HepG2 (cell line): ENCODE results near the gene RNASE8. TPM values are rescaled to one million over a fixed set of nuclear protein-coding genes. Genes with fewer than 3 reads are reported as not detected.

Experiments used
- AHDC1 ChIP-seq: sonication (generic); formaldehyde crosslinking; IDR thresholded peaks from 2 replicates; pipeline ENCODE4 v1.5.1; 2020; ENCODE audit warnings: mild to moderate bottlenecking, missing genetic modification reagents, borderline replicate concordance
- ATF4 ChIP-seq, 2 experiments: fragments of 450-650 bp in 1 of 2; sonication (generic) in 1 of 2; formaldehyde crosslinking; IDR thresholded peaks; 2 replicates each; pipeline versions ENCODE4 v1.5.0 to v1.8.0; 2020 to 2022; ENCODE audit warnings: mild to moderate bottlenecking in 1 of 2, missing genetic modification reagents in 1 of 2
- ETV5 ChIP-seq: IDR thresholded peaks from 2 replicates; pipeline ENCODE4 v1.6.1; 2018; ENCODE audit warnings: missing biosample characterization, missing genetic modification reagents, inconsistent platforms, borderline replicate concordance
- HOXA7 ChIP-seq: sonication (generic); formaldehyde crosslinking; IDR thresholded peaks from 2 replicates; pipeline ENCODE4 v1.8.1; 2022; ENCODE audit warnings: mild to moderate bottlenecking, missing genetic modification reagents, moderate library complexity
- IRX3 ChIP-seq: sonication (generic); formaldehyde crosslinking; IDR thresholded peaks from 2 replicates; pipeline ENCODE4 v1.8.1; 2023; ENCODE audit warnings: mild to moderate bottlenecking, low read depth, missing genetic modification reagents, borderline replicate concordance
- MED1 ChIP-seq: sonication (generic); formaldehyde crosslinking; IDR thresholded peaks from 2 replicates; pipeline ENCODE4 v1.4.0; 2020; ENCODE audit warnings: missing genetic modification reagents
- MEIS1 ChIP-seq: sonication (generic); formaldehyde crosslinking; IDR thresholded peaks from 2 replicates; pipeline ENCODE4 v1.9.0; 2021; ENCODE audit warnings: mild to moderate bottlenecking, missing genetic modification reagents, moderate library complexity, borderline replicate concordance
- MNT ChIP-seq: fragments of 450-650 bp; IDR thresholded peaks from 2 replicates; pipeline ENCODE4 v1.6.1; 2016
- PHF20 ChIP-seq: sonication (generic); formaldehyde crosslinking; IDR thresholded peaks from 2 replicates; pipeline ENCODE4 v1.5.0; 2020; ENCODE audit warnings: mild to moderate bottlenecking, missing genetic modification reagents
- ZBTB38 ChIP-seq: sonication (generic); formaldehyde crosslinking; IDR thresholded peaks from 2 replicates; pipeline ENCODE4 v1.5.1; 2020; ENCODE audit warnings: mild to moderate bottlenecking, missing genetic modification reagents
- ZBTB7A ChIP-seq: sonication (generic); formaldehyde crosslinking; IDR thresholded peaks from 2 replicates; pipeline ENCODE4 v1.8.0; 2022; ENCODE audit warnings: mild to moderate bottlenecking, missing genetic modification reagents
- ZMYM3 ChIP-seq: sonication (generic); formaldehyde crosslinking; IDR thresholded peaks from 2 replicates; pipeline ENCODE4 v1.5.1; 2020; ENCODE audit warnings: mild to moderate bottlenecking, missing genetic modification reagents
- ZNF326 ChIP-seq: sonication (generic); formaldehyde crosslinking; IDR thresholded peaks from 2 replicates; pipeline ENCODE4 v1.4.0; 2020; ENCODE audit warnings: missing genetic modification reagents, borderline replicate concordance
- ZNF552 ChIP-seq: sonication (generic); formaldehyde crosslinking; IDR thresholded peaks from 2 replicates; pipeline ENCODE4 v1.9.0; 2022; ENCODE audit warnings: missing genetic modification reagents, mild to moderate bottlenecking, borderline replicate concordance
- ZNF770 ChIP-seq: sonication (generic); formaldehyde crosslinking; IDR thresholded peaks from 2 replicates; pipeline ENCODE4 v1.5.0; 2020; ENCODE audit warnings: mild to moderate bottlenecking, missing genetic modification reagents
- ZNF777 ChIP-seq: sonication (generic); formaldehyde crosslinking; IDR thresholded peaks from 2 replicates; pipeline ENCODE4 v1.4.0; 2020; ENCODE audit warnings: missing genetic modification reagents
- polyA plus RNA-seq, 8 experiments: library from polyadenylated mRNA; depleted of rRNA in 3 of 8; stranded (reverse) in 7 of 8; unstranded in 1 of 8; fragments of >200 nt; fragmentation: Illumina TruSeq in 4 of 8; extraction: Trizol in 4 of 8; gene quantifications; 2 replicates each; pipeline versions ENCODE4 v1.2.1 to v1.2.3, GENCODE V29; 2011 to 2016; ENCODE audit warnings: low read depth in 4 of 8, missing spikeins in 1 of 8, mixed read lengths in 1 of 8; ENCODE audit not compliant: insufficient read depth in 1 of 8
- total RNA-seq, 5 experiments: library from RNA; depleted of rRNA; stranded (reverse); fragments of >200 nt; fragmentation: Illumina TruSeq; extraction: Trizol; gene quantifications; 2 replicates each; pipeline ENCODE4 v1.2.3, GENCODE V29; 2016; ENCODE audit warnings: low read depth in 1 of 5

The RNASE8 gene
- total and polyA plus RNA-seq, 2 of the 13 experiments (the other 11 are each of a cell fraction or from before 2014, with no cell fraction given): not detected

GRCh38 chr14:21058903-21059302, 1.3 kb downstream of the RNASE8 start (continued):
- TF ChIP-seq ZNF552 (CRISPR knock-in tag): no peak
- no peak for TF ChIP-seq ZNF326 (CRISPR knock-in tag)
- peak; percentile 40; the same call in 1 of the 2 replicates for TF ChIP-seq PHF20 (CRISPR knock-in tag)
- TF ChIP-seq ZMYM3 (CRISPR knock-in tag): no peak
- 0 out of 2 replicates have a peak, but pooled peaks have one; percentile 31 for TF ChIP-seq AHDC1 (CRISPR knock-in tag)
- peak; percentile 35; the same call in 1 of the 2 replicates for TF ChIP-seq ETV5 (CRISPR knock-in tag)
- TF ChIP-seq ZNF770 (CRISPR knock-in tag): no peak
- TF ChIP-seq IRX3 (CRISPR knock-in tag): no peak
- peak; percentile 79 for TF ChIP-seq ZBTB38 (CRISPR knock-in tag)
- 0 out of 2 replicates have a peak, but pooled peaks have one; percentile 46 for TF ChIP-seq ZNF777 (CRISPR knock-in tag)
- no peak for TF ChIP-seq MNT
- 0 out of 2 replicates have a peak, but pooled peaks have one; percentile 42 for TF ChIP-seq MED1 (CRISPR knock-in tag)
- TF ChIP-seq HOXA7 (CRISPR knock-in tag): no peak
- no peak for TF ChIP-seq ATF4 (CRISPR knock-in tag; IDR thresholded peaks at IDR 0.05)
- no peak for TF ChIP-seq MEIS1 (CRISPR knock-in tag)
- 0 out of 2 replicates have a peak, but pooled peaks have one; percentile 50 for TF ChIP-seq ZBTB7A (CRISPR knock-in tag)
